HEK293 (cell line): Measurements from ENCODE around the gene SMPD3.

Source experiments
- CTCF ChIP-seq: fragments of 450-650 bp; formaldehyde crosslinking; IDR thresholded peaks from 2 replicates; pipeline ENCODE4 v1.5.1; 2016; ENCODE audit warnings: missing biosample characterization, missing genetic modification characterization
- KLF10 ChIP-seq: fragments of 450-650 bp; IDR thresholded peaks from 2 replicates; pipeline ENCODE4 v1.5.1; 2018; ENCODE audit warnings: missing biosample characterization, mild to moderate bottlenecking, missing genetic modification characterization
- MEIS1 ChIP-seq: sonication (generic); formaldehyde crosslinking; IDR thresholded peaks from 2 replicates; pipeline ENCODE4 v1.8.1; 2022; ENCODE audit warnings: missing genetic modification reagents, mild to moderate bottlenecking, borderline replicate concordance
- PRDM10 ChIP-seq: fragments of 450-650 bp; formaldehyde crosslinking; IDR thresholded peaks from 2 replicates; pipeline ENCODE4 v1.5.1; 2016; ENCODE audit warnings: missing biosample characterization, missing genetic modification characterization
- SETDB1 ChIP-seq: IDR thresholded peaks from one replicate; pipeline ENCODE4 v1.6.1; 2017; ENCODE audit warnings: mild to moderate bottlenecking, low read length, moderate library complexity, mixed read lengths; ENCODE audit not compliant: insufficient read length
- ZBTB1 ChIP-seq: fragments of 450-650 bp; formaldehyde crosslinking; IDR thresholded peaks from 2 replicates; pipeline ENCODE4 v1.5.1; 2016; ENCODE audit warnings: missing biosample characterization, missing genetic modification characterization
- ZBTB8A ChIP-seq: fragments of 450-650 bp; formaldehyde crosslinking; IDR thresholded peaks from 2 replicates; pipeline ENCODE4 v1.5.1; 2016; ENCODE audit warnings: missing biosample characterization, missing genetic modification characterization
- ZNF501 ChIP-seq: fragments of 450-650 bp; formaldehyde crosslinking; IDR thresholded peaks from 2 replicates; pipeline ENCODE4 v1.5.1; 2016; ENCODE audit warnings: missing biosample characterization, missing genetic modification characterization
- ZNF654 ChIP-seq: fragments of 450-650 bp; formaldehyde crosslinking; IDR thresholded peaks from 2 replicates; pipeline ENCODE4 v1.5.1; 2016; ENCODE audit warnings: low read depth, missing biosample characterization, missing genetic modification characterization
- ZNF843 ChIP-seq: fragments of 450-650 bp; formaldehyde crosslinking; IDR thresholded peaks from 2 replicates; pipeline ENCODE4 v1.5.1; 2016; ENCODE audit warnings: missing biosample characterization, missing genetic modification characterization
- TF ChIP-seq, protein P1 (sequence below): fragments of 450-650 bp; formaldehyde crosslinking; conservative IDR thresholded peaks from 2 replicates; pipeline ENCODE4 v1.5.1; 2016; ENCODE audit warnings: low read depth, missing biosample characterization, missing genetic modification characterization

DNA sequence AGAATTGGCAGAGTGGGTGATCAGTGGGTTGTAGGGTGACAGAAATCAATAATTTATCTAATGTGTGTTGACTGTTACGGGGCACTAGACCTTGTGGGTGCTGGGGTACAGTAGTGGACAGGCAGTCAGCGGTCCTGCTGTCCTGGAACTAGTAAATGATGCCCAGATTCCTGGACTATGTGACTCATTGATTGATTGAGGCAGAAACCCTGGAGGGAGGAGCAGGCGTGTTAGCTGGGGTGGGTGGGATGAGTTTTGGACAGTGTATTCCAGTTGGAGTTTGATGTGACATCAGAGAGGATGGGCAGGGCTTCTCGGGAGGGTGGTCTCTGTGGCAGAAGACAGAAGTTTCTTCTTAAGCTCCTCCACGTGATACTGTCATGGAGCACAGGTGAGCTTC, 113.1 kb downstream of the SMPD3 start:
- TF ChIP-seq ZNF501 (tag by site-specific recombination) (no peak), MEIS1 (CRISPR knock-in tag) (no peak), CTCF (tag by site-specific recombination) (no peak), ZBTB8A (tag by site-specific recombination) (no peak), ZNF654 (tag by site-specific recombination) (no peak), ZBTB1 (tag by site-specific recombination) (no peak), ZNF843 (no peak), PRDM10 (tag by site-specific recombination) (no peak), KLF10 (tag by site-specific recombination) (no peak), SETDB1 (no peak)
- TF ChIP-seq, protein P1, sequence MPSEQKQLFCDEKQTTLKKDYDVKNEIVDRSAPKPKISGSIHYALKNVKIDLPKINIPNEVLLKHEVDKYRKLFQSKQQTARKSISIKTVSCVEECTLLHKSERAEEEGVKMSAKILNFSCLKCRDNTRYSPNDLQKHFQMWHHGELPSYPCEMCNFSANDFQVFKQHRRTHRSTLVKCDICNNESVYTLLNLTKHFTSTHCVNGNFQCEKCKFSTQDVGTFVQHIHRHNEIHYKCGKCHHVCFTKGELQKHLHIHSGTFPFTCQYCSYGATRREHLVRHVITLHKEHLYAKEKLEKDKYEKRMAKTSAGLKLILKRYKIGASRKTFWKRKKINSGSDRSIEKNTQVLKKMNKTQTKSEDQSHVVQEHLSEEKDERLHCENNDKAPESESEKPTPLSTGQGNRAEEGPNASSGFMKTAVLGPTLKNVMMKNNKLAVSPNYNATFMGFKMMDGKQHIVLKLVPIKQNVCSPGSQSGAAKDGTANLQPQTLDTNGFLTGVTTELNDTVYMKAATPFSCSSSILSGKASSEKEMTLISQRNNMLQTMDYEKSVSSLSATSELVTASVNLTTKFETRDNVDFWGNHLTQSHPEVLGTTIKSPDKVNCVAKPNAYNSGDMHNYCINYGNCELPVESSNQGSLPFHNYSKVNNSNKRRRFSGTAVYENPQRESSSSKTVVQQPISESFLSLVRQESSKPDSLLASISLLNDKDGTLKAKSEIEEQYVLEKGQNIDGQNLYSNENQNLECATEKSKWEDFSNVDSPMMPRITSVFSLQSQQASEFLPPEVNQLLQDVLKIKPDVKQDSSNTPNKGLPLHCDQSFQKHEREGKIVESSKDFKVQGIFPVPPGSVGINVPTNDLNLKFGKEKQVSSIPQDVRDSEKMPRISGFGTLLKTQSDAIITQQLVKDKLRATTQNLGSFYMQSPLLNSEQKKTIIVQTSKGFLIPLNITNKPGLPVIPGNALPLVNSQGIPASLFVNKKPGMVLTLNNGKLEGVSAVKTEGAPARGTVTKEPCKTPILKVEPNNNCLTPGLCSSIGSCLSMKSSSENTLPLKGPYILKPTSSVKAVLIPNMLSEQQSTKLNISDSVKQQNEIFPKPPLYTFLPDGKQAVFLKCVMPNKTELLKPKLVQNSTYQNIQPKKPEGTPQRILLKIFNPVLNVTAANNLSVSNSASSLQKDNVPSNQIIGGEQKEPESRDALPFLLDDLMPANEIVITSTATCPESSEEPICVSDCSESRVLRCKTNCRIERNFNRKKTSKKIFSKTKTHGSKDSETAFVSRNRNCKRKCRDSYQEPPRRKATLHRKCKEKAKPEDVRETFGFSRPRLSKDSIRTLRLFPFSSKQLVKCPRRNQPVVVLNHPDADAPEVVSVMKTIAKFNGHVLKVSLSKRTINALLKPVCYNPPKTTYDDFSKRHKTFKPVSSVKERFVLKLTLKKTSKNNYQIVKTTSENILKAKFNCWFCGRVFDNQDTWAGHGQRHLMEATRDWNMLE (tag by site-specific recombination), result no peak
